GM13976 (cell line): Measurements from ENCODE around the gene ACOT12.

Source experiments
- DNase-seq: peaks from one replicate; pipeline ENCODE4 v3.0.0; 2012; ENCODE audit warnings: low spot score
- CTCF ChIP-seq: IDR thresholded peaks from 2 replicates; pipeline ENCODE4 v1.5.1; 2012; ENCODE audit warnings: borderline replicate concordance, mild to moderate bottlenecking; ENCODE audit not compliant: insufficient read depth; ENCODE audit errors: extremely low read depth, missing control alignments, control extremely low read depth
- in situ Hi-C: fragments of 300-500 bp; cut with MboI; formaldehyde crosslinking; loops from one replicate; pipeline ENCODE4 v1.12.0; 2022; ENCODE audit warnings: low sequenced_read_pairs, mixed read lengths, inconsistent platforms; ENCODE audit not compliant: unreplicated experiment

ACOT12 gene

GRCh38 chr5:81427566-81427965, 33.6 kb upstream of the ACOT12 start:
- in situ Hi-C loops = loop anchor here (10.0 kb wide), 1 partner anchor 797 kb away; no protein-coding TSS in a partner anchor
- TF ChIP-seq CTCF = no peak
- DNase-seq = no peak

- DNase-seq = no peak
- in situ Hi-C loops = loop anchor here (10.0 kb wide), 1 partner anchor 798 kb away; no protein-coding TSS in a partner anchor
- no peak for TF ChIP-seq CTCF
Observed at GRCh38 chr5:81426359-81427030, 32.6 kb upstream of the ACOT12 start.

GRCh38 chr5:81425569-81425968, 31.6 kb upstream of the ACOT12 start:
- TF ChIP-seq CTCF = no peak
- in situ Hi-C loops = loop anchor here (10.0 kb wide), 1 partner anchor 799 kb away; no protein-coding TSS in a partner anchor
- DNase-seq = peak; percentile 37

- TF ChIP-seq CTCF = no peak
- in situ Hi-C loops = loop anchor here (10.0 kb wide), 1 partner anchor 800 kb away; no protein-coding TSS in a partner anchor
Observed at GRCh38 chr5:81424728-81425127, 30.8 kb upstream of the ACOT12 start.

GRCh38 chr5:81422671-81423070, 28.7 kb upstream of the ACOT12 start:
- no peak for TF ChIP-seq CTCF
- in situ Hi-C loops = loop anchor here (10.0 kb wide), 1 partner anchor 802 kb away; no protein-coding TSS in a partner anchor
- DNase-seq = no peak

More at GRCh38 chr5:81424728-81425127, 30.8 kb upstream of the ACOT12 start:
- DNase-seq = no peak

GRCh38 chr5:81420039-81420667, 26.2 kb upstream of the ACOT12 start:
- in situ Hi-C loops = loop anchor here (10.0 kb wide), 1 partner anchor 805 kb away; no protein-coding TSS in a partner anchor
- DNase-seq = no peak

More at GRCh38 chr5:81420039-81420667, 26.2 kb upstream of the ACOT12 start:
- TF ChIP-seq CTCF = no peak
